Measurements from ENCODE around the gene MRM2.

MRM2 gene

GRCh38 chr7:2257046-2257551 is 15.1 kb upstream of the MRM2 start:
- in situ Hi-C loops (cut with HindIII; ENCODE audit: low pct_ligation_motif_present, low sequenced_read_pairs) = no loop called here
- peaks cover 44% of the 10 kb centered on the region for H3K36me3 ChIP-seq (replicated peaks)
- TF ChIP-seq CTCF (IDR thresholded peaks at IDR 0.05; ENCODE audit: low read depth, low read length, missing control alignments) = no peak

DNA sequence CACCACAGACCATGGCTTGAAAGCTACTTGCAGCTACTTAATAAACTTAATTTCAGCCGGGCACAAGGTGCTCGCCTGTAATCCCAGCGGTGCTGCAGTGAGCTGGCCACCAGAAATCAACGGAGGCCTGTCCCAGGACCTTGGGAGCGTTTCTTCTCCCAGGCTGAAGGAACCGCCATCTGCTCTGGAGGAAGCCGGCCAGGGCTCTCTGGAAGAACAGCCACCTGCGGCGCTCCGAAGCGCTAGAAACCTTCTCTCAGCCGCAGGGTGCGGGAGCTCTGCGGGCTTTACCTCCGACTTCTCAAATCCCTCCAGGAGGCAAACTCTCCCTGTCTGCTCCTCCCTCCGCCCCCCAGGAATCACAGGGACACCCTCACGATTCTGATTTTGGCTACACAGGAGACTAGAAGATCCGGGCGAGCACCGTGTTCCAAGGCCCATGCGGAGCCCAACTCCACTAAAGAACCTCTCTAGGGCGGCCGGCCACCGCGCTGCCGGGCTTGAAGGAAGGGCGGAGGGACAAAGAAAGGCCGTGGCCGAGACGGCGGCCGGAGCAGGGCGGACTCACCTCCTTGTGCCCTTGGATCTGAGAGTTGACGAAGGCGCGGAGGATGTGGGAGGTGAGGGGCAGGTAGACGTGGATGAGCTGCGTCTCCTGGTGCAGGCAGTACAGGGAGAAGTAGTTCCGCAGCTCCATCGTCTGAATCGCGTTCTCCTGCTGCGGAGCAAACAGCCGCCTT is 14.5 kb upstream of the MRM2 start:
- Histone ChIP-seq H3K4me3 (ENCODE audit: low read depth, low read length) (no peak overlapping the region), H3K36me3 (replicated peaks) (peaks cover 44% of the 10 kb centered on the region)
- in situ Hi-C loops (cut with HindIII; ENCODE audit: low pct_ligation_motif_present, low sequenced_read_pairs) = no loop called here

More at GRCh38 chr7:2257046-2257551, 15.1 kb upstream of the MRM2 start:
- Histone ChIP-seq H3K4me3 (ENCODE audit: low read depth, low read length) (no peak overlapping the region), H3K27ac (no peak overlapping the region), H3K27me3 (replicated peaks) (no peaks in the 10 kb centered on the region)
- DNase-seq = no peak

GRCh38 chr7:2255145-2256139 is 13.4 kb upstream of the MRM2 start:
- Histone ChIP-seq H3K4me3 (ENCODE audit: low read depth, low read length) (no peak overlapping the region), H3K36me3 (replicated peaks) (peaks cover 43% of the 10 kb centered on the region), H3K27me3 (replicated peaks) (no peaks in the 10 kb centered on the region), H3K27ac (no peak overlapping the region)
- DNase-seq = no peak
- TF ChIP-seq CTCF (IDR thresholded peaks at IDR 0.05; ENCODE audit: low read depth, low read length, missing control alignments) = no peak
- in situ Hi-C loops (cut with HindIII; ENCODE audit: low pct_ligation_motif_present, low sequenced_read_pairs) = no loop called here

More for the DNA sequence above, 14.5 kb upstream of the MRM2 start:
- H3K27ac ChIP-seq = no peak overlapping the region
- no peak for TF ChIP-seq CTCF (IDR thresholded peaks at IDR 0.05; ENCODE audit: low read depth, low read length, missing control alignments)
- no peaks in the 10 kb centered on the region for H3K27me3 ChIP-seq (replicated peaks)
- no peak for DNase-seq

DNA sequence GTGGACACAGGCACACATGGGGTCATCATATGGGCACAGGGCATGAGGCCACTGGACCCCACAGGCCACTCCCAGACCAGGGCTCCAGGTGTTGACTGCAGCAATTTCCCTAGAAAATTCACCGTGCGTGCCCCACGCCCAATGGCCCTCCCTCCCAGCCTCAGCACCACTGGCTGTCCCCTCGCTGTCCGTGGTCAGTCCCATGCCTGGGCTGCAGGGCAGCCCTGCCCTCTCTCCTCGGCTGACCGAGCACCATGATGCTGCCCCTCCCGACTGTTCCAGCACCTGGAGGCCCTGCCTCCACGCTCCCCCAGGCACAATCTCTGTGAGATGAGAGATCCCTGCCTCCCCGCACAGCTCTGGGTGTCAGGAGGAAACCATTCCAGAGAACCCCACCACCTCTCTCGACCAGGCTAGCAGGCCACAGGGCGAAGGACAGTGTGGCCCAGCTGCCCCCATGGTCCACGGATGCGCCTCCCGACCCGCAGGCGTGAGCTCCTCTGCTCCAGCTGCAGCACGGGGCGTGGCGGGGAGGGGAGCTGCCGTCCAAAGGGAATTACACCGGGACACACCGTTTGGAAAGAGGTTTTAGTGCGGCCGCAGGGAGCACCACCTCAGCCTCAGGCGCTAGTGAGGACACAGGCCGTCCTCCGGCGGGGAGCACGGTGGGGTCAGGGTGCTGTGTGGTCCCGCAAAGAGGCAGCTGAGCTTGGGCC is 12.6 kb upstream of the MRM2 start:
- in situ Hi-C loops (cut with HindIII; ENCODE audit: low pct_ligation_motif_present, low sequenced_read_pairs) = no loop called here
- no peak for DNase-seq
- H3K27me3 ChIP-seq (replicated peaks) = no peaks in the 10 kb centered on the region
- no peak for TF ChIP-seq CTCF (IDR thresholded peaks at IDR 0.05; ENCODE audit: low read depth, low read length, missing control alignments)
- H3K4me3 ChIP-seq (ENCODE audit: low read depth, low read length) = no peak overlapping the region
- no peak overlapping the region for H3K27ac ChIP-seq
- peaks cover 41% of the 10 kb centered on the region for H3K36me3 ChIP-seq (replicated peaks)

- Histone ChIP-seq H3K4me3 (ENCODE audit: low read depth, low read length) (no peak overlapping the region), H3K36me3 (replicated peaks) (peaks cover 41% of the 10 kb centered on the region), H3K27ac (no peak overlapping the region), H3K27me3 (replicated peaks) (no peaks in the 10 kb centered on the region)
- no peak for DNase-seq
- TF ChIP-seq CTCF (IDR thresholded peaks at IDR 0.05; ENCODE audit: low read depth, low read length, missing control alignments) = no peak
- in situ Hi-C loops (cut with HindIII; ENCODE audit: low pct_ligation_motif_present, low sequenced_read_pairs) = no loop called here
Measured at GRCh38 chr7:2253525-2254244, 11.7 kb upstream of the MRM2 start.
